Mesenchymal stem cell (in vitro differentiated cells and primary cell): ENCODE results near the gene PLEKHB1.
"Not testable (repeated sequence)": the region's sequence is repeated elsewhere in the genome, so short reads cannot be mapped to it uniquely, and the experiment has no call there.

ENCODE experiments used
- DNase-seq: peaks from one replicate; pipeline ENCODE4 v3.0.0-alpha.2; 2013
- H2AFZ ChIP-seq: one replicate; pipeline ENCODE4 v1.6.1; 2013; ENCODE audit warnings: low read depth, mild to moderate bottlenecking, control low read depth, inconsistent platforms, low read length, moderate library complexity
- H2AK5ac ChIP-seq: 2 replicates; pipeline ENCODE4 v1.6.1; 2013; ENCODE audit warnings: low read length, moderate library complexity, mild to moderate bottlenecking, inconsistent platforms; ENCODE audit not compliant: severe bottlenecking
- H2BK120ac ChIP-seq: one replicate; pipeline ENCODE4 v1.6.1; 2013; ENCODE audit warnings: low read depth, mild to moderate bottlenecking, inconsistent platforms, low read length, moderate library complexity
- H2BK12ac ChIP-seq, 2 experiments: one replicate each; pipeline ENCODE4 v1.6.1; 2013; ENCODE audit warnings: inconsistent platforms in 2 of 2, low read length in 2 of 2, mild to moderate bottlenecking in 2 of 2, moderate library complexity in 2 of 2, control low read depth in 1 of 2
- H2BK15ac ChIP-seq: one replicate; pipeline ENCODE4 v1.6.1; 2013; ENCODE audit warnings: mild to moderate bottlenecking, low read depth, inconsistent platforms; ENCODE audit not compliant: poor library complexity, severe bottlenecking
- H2BK5ac ChIP-seq: 2 replicates; pipeline ENCODE4 v1.6.1; 2013; ENCODE audit warnings: low read depth, mild to moderate bottlenecking, low read length, control low read depth, inconsistent platforms; ENCODE audit not compliant: poor library complexity, severe bottlenecking
- H3K14ac ChIP-seq, 2 experiments: one replicate each; pipeline ENCODE4 v1.6.1; 2013; ENCODE audit warnings: inconsistent platforms in 2 of 2, low read length in 2 of 2, control low read depth in 1 of 2, mild to moderate bottlenecking in 1 of 2, moderate library complexity in 1 of 2
- H3K18ac ChIP-seq, 2 experiments: one replicate each; pipeline ENCODE4 v1.6.1; 2013; ENCODE audit warnings: inconsistent platforms in 2 of 2, low read length in 2 of 2, control low read depth in 1 of 2, low read depth in 1 of 2, mild to moderate bottlenecking in 1 of 2
- H3K23ac ChIP-seq, 2 experiments: one replicate each; pipeline ENCODE4 v1.6.1; 2013; ENCODE audit warnings: inconsistent platforms in 2 of 2, low read length in 2 of 2, mild to moderate bottlenecking in 2 of 2, moderate library complexity in 2 of 2, control low read depth in 1 of 2
- H3K27ac ChIP-seq: 2 replicates; pipeline ENCODE4 v1.5.1; 2013; ENCODE audit warnings: mild to moderate bottlenecking, moderate library complexity, low read length, control low read depth, inconsistent platforms; ENCODE audit not compliant: poor library complexity, severe bottlenecking
- H3K27me3 ChIP-seq, 2 experiments: 2 replicates each; pipeline versions ENCODE4 v1.6.1 to v1.7.0; 2013; ENCODE audit warnings: low read length in 2 of 2, mild to moderate bottlenecking in 2 of 2, moderate library complexity in 2 of 2, control low read depth in 1 of 2, inconsistent platforms in 1 of 2; ENCODE audit not compliant: control insufficient read depth in 1 of 2, insufficient read depth in 1 of 2
- H3K36me3 ChIP-seq, 2 experiments: 2 replicates each; pipeline versions ENCODE4 v1.6.1 to v1.7.0; 2013; ENCODE audit warnings: low read length in 2 of 2, control low read depth in 1 of 2, inconsistent platforms in 1 of 2, low read depth in 1 of 2, mild to moderate bottlenecking in 1 of 2; ENCODE audit not compliant: insufficient read depth in 2 of 2, control insufficient read depth in 1 of 2
- H3K4ac ChIP-seq, 2 experiments: one replicate each; pipeline ENCODE4 v1.6.1; 2013; ENCODE audit warnings: inconsistent platforms in 2 of 2, low read length in 2 of 2, mild to moderate bottlenecking in 2 of 2, moderate library complexity in 2 of 2, control low read depth in 1 of 2, low read depth in 1 of 2
- H3K4me1 ChIP-seq: 2 replicates; pipeline ENCODE4 v1.6.1; 2013; ENCODE audit warnings: low read depth, low read length, control low read depth; ENCODE audit not compliant: control insufficient read depth, insufficient read depth
- H3K4me2 ChIP-seq: 2 replicates; pipeline ENCODE4 v1.6.1; 2013; ENCODE audit warnings: low read length, mild to moderate bottlenecking, inconsistent platforms; ENCODE audit not compliant: poor library complexity, severe bottlenecking
- H3K4me3 ChIP-seq, 2 experiments: 2 replicates each; pipeline versions ENCODE4 v1.5.1 to v1.7.0; 2013; ENCODE audit warnings: low read length in 2 of 2, mild to moderate bottlenecking in 2 of 2, control low read depth in 1 of 2, low read depth in 1 of 2; ENCODE audit not compliant: insufficient read depth in 1 of 2
- H3K79me1 ChIP-seq: replicated peaks from 2 replicates; pipeline ENCODE4 v1.6.1; 2013; ENCODE audit warnings: mild to moderate bottlenecking, control low read depth, low read length, inconsistent platforms; ENCODE audit not compliant: poor library complexity, severe bottlenecking
- H3K9ac ChIP-seq: 2 replicates; pipeline ENCODE4 v1.7.0; 2013; ENCODE audit warnings: mild to moderate bottlenecking, low read length, moderate library complexity
- H3K9me3 ChIP-seq: 2 replicates; pipeline ENCODE4 v1.7.0; 2013; ENCODE audit warnings: mild to moderate bottlenecking, low read length; ENCODE audit not compliant: control insufficient read depth
- H4K8ac ChIP-seq: one replicate; pipeline ENCODE4 v1.6.1; 2013; ENCODE audit warnings: inconsistent platforms, mild to moderate bottlenecking, low read length, moderate library complexity
- H4K91ac ChIP-seq: one replicate; pipeline ENCODE4 v1.6.1; 2013; ENCODE audit warnings: mild to moderate bottlenecking, low read length, inconsistent platforms
- WGBS: methylation state at CpG from one replicate; pipeline ENCODE4 v1.1.7; 2013; ENCODE audit warnings: mixed read lengths; 5-methylcytosine and 5-hydroxymethylcytosine counted together

Gene PLEKHB1

DNA sequence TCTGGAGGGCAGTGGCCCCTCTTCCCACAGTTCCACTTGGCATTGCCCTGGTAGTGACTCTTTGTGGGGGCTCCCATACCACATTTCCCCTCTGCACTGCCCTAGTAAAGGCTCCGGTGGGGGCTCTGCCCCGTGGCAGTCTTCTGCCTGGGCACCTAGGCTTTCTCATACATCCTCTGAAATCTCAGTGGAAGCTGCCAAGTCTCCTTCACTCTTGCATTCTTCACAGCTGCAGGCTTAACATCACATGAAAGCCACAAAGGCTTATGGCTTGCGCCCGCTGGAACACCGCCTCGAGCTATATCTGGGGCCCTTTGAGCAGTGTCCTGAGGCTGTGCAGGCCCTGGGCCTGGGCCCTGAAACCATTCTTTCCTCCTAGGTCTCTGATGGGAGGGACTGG is 25.3 kb downstream of the PLEKHB1 start:
- H2BK12ac ChIP-seq: no peak overlapping the region

DNA sequence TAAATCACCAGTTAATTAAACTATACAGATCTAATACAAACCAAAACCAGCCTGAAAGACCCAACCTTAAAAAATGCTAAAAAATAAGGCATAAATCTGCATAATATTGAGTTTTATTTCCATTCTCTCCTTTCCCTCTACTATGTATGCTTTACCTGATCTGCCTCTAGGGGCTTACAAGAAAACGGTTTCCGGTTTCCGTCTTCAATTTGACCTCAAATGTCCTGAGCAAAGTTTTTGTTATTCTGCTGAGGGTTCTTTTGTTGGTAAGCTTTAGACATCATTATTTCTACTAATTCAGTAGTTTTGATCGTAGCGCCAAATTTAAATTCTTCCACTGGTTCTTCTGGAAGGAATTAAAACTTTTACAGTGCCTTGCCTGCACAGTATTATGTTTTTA is 30.2 kb downstream of the PLEKHB1 start:
- H4K91ac ChIP-seq, H3K9me3 ChIP-seq, H3K14ac ChIP-seq, H3K4me3 ChIP-seq, H3K9ac ChIP-seq, H2BK12ac ChIP-seq, H3K4me1 ChIP-seq, H2BK5ac ChIP-seq, H2AK5ac ChIP-seq, H3K23ac ChIP-seq, DNase-seq, H2BK120ac ChIP-seq, H2BK15ac ChIP-seq, H3K27me3 ChIP-seq, H3K27ac ChIP-seq, H3K79me1 ChIP-seq, H3K4me2 ChIP-seq, H3K18ac ChIP-seq, H3K4ac ChIP-seq, H4K8ac ChIP-seq, H2AFZ ChIP-seq: not testable (repeated sequence)
- H3K36me3 ChIP-seq: peaks cover 27 to 75% of the 10 kb centered on the region in 2 experiments
- WGBS: no CpG with 5 or more reads among the region's 5 CpGs

More for the DNA sequence above, 25.3 kb downstream of the PLEKHB1 start:
- no peak overlapping the region for H4K8ac ChIP-seq
- no peak for DNase-seq
- peaks cover 3% of the 10 kb centered on the region for H3K79me1 ChIP-seq
- H2BK15ac ChIP-seq: no peak overlapping the region
- H3K4me2 ChIP-seq: no peak overlapping the region
- no peaks in the 10 kb centered on the region for H3K9me3 ChIP-seq
- H3K14ac ChIP-seq: no peak overlapping the region
- H3K27ac ChIP-seq: no peak overlapping the region
- no peak overlapping the region for H3K4ac ChIP-seq
- no peak overlapping the region for H4K91ac ChIP-seq
- H3K36me3 ChIP-seq: peaks cover 15 to 28% of the 10 kb centered on the region in 2 experiments
- H2AK5ac ChIP-seq: no peak overlapping the region
- H2BK5ac ChIP-seq: no peak overlapping the region
- H2BK120ac ChIP-seq: no peak overlapping the region
- H3K4me3 ChIP-seq: no peak overlapping the region
- H3K23ac ChIP-seq: no peak overlapping the region
- WGBS: 92% methylated on average over 6 of the region's 6 CpGs
- peaks cover 2% of the 10 kb centered on the region for H3K4me1 ChIP-seq
- no peak overlapping the region for H3K9ac ChIP-seq
- no peak overlapping the region for H3K18ac ChIP-seq
- H2AFZ ChIP-seq: no peak overlapping the region
- H3K27me3 ChIP-seq: no peaks in the 10 kb centered on the region

DNA sequence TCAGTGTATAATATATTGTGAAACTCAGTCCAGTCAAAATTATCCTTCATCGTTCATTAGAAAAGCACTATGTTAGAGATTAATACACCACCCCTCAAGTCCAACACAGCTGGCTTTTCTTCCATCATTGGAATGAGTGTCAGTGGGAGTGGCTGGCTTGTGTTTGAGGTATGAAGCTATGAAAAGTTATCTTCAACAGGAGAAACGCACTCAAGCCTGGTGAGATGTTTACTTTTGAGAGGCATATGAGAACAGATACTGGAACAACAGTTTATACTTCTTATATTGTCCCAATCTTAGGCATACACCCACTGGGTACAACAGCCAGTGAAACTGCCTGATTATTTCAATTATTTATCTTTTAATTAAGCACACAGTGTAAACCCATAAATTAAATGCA is 34.3 kb downstream of the PLEKHB1 start:
- Histone ChIP-seq H3K14ac (no peak overlapping the region), H4K91ac (no peak overlapping the region), H3K27ac (no peak overlapping the region), H3K23ac (no peak overlapping the region), H3K9me3 (no peaks in the 10 kb centered on the region), H2BK5ac (no peak overlapping the region), H3K4ac (no peak overlapping the region), H3K79me1 (peaks cover 11% of the 10 kb centered on the region), H3K27me3 (no peaks in the 10 kb centered on the region), H2BK120ac (no peak overlapping the region), H3K36me3 (peaks cover 26 to 81% of the 10 kb centered on the region in 2 experiments), H2BK15ac (no peak overlapping the region), H3K18ac (no peak overlapping the region), H3K4me2 (no peak overlapping the region), H2BK12ac (no peak overlapping the region), H2AK5ac (no peak overlapping the region), H3K4me1 (no peaks in the 10 kb centered on the region), H4K8ac (no peak overlapping the region), H3K4me3 (no peak overlapping the region), H3K9ac (no peak overlapping the region), H2AFZ (no peak overlapping the region)
- no peak for DNase-seq
- WGBS: no CpG with 5 or more reads among the region's 2 CpGs

DNA sequence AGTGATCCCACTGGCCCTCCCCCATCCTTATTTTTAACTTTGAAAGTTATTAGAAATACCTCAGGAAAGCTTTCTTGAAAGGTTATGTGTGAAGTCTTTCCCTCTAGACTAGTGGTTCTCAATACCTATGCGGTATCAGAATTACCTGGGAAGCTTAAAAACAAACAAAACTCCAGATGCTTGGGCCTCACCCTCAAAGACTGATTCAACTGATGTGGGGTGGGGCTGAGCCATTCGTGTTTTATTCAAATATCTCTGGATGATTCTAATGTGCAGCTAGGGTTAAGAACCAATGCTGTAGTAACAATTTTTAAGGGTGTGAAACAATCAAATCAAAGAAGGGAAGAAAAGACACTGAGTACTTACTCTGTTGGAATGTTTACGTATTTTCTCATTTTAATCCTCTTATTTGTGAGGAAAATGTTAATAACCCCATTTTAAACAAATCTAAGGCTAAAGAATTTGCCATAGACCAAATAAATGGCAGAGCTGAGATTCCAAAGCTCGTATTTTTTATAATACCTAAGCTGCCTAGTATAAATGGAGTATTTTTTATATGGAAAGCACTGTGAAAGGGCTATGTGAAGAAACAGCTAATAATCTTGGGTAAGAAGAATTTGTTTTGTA is 47.6 kb downstream of the PLEKHB1 start:
- Histone ChIP-seq H3K27me3 (no peaks in the 10 kb centered on the region), H4K8ac (no peak overlapping the region), H3K18ac (no peak overlapping the region), H4K91ac (no peak overlapping the region), H3K36me3 (peaks cover 14 to 51% of the 10 kb centered on the region in 2 experiments), H3K4me1 (peaks cover 3% of the 10 kb centered on the region), H3K9me3 (no peaks in the 10 kb centered on the region), H3K4me3 (no peak overlapping the region), H3K14ac (no peak overlapping the region), H3K27ac (no peak overlapping the region), H2BK120ac (no peak overlapping the region), H2AFZ (no peak overlapping the region), H3K79me1 (peaks cover 21% of the 10 kb centered on the region), H3K4ac (no peak overlapping the region), H3K9ac (no peak overlapping the region), H2AK5ac (no peak overlapping the region), H2BK12ac (no peak overlapping the region), H3K4me2 (no peak overlapping the region), H2BK5ac (no peak overlapping the region), H3K23ac (no peak overlapping the region), H2BK15ac (no peak overlapping the region)
- DNase-seq: no peak
- 100% methylated on average over 2 of the region's 4 CpGs for WGBS
